22Rv1 (cell line): ENCODE results near the gene UBE2E1.
"Not testable (repeated sequence)": the region's sequence is repeated elsewhere in the genome, so short reads cannot be mapped to it uniquely, and the experiment has no call there.

Experiments used
- H3K27ac ChIP-seq: fragments of 450-650 bp; 2 replicates; pipeline ENCODE4 v1.5.1; 2017
- CTCF ChIP-seq: fragments of 450-650 bp; IDR thresholded peaks from 2 replicates; pipeline ENCODE4 v1.5.1; 2017; ENCODE audit warnings: mild to moderate bottlenecking
- ZFX ChIP-seq: fragments of 450-650 bp; IDR thresholded peaks from 2 replicates; pipeline ENCODE4 v1.6.1; 2017; ENCODE audit warnings: antibody characterized with exemption, borderline replicate concordance

The UBE2E1 gene

GRCh38 chr3:23864931-23865330 lies 59.2 kb downstream of the UBE2E1 start:
- no peak overlapping the region for H3K27ac ChIP-seq
- TF ChIP-seq ZFX (no peak), CTCF (no peak)

GRCh38 chr3:23865595-23866396 lies 60.0 kb downstream of the UBE2E1 start:
- no peak overlapping the region for H3K27ac ChIP-seq
- TF ChIP-seq ZFX (no peak), CTCF (no peak)

GRCh38 chr3:23867400-23867799 lies 61.6 kb downstream of the UBE2E1 start:
- no peak overlapping the region for H3K27ac ChIP-seq
- TF ChIP-seq CTCF (no peak), ZFX (no peak)

- TF ChIP-seq ZFX (no peak), CTCF (no peak)
- no peak overlapping the region for H3K27ac ChIP-seq
These were observed 62.1 kb downstream of the UBE2E1 start for GRCh38 chr3:23867838-23868237.

- no peak for TF ChIP-seq ZFX
- no peak for TF ChIP-seq CTCF
- no peak overlapping the region for H3K27ac ChIP-seq
These were observed 64.4 kb downstream of the UBE2E1 start for GRCh38 chr3:23869977-23870662.

GRCh38 chr3:23870663-23871043 lies 64.9 kb downstream of the UBE2E1 start:
- H3K27ac ChIP-seq: not testable (repeated sequence)

GRCh38 chr3:23871361-23871760 lies 65.6 kb downstream of the UBE2E1 start:
- H3K27ac ChIP-seq: not testable (repeated sequence)

GRCh38 chr3:23872330-23872729 lies 66.6 kb downstream of the UBE2E1 start:
- no peak overlapping the region for H3K27ac ChIP-seq
- TF ChIP-seq ZFX: no peak
- no peak for TF ChIP-seq CTCF
